ENCODE measurements around the gene USP27X. TPM values are rescaled to one million over a fixed set of nuclear protein-coding genes. Genes with fewer than 3 reads are reported as not detected.

Gene USP27X
- total RNA-seq, 6 experiments from 2014 or later = 1.9 to 2.3 (median 2.0) TPM

DNA sequence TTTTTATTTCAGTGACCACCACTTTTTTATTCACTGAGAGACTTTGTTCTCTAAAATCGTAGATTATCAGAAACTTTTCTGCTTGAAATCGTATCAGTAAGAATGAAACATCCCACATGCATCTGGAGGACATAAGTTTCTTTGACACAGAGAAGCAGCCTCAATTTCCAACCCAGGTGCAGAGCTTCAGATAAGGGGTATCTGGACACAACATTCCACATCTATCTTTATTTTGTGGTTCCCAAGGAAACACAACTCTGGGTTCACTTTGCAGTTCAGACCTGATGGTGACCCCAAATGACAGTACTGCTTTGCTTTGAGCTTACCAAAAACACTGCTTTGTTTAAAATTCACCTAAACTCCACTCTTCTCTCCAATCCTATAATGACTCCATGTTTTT, 41.8 kb downstream of the USP27X start:
- Mint-ChIP-seq H3K4me3 (no peak overlapping the region), H3K9me3 (no peaks in the 10 kb centered on the region), H3K27ac (no peak overlapping the region), H3K27me3 (ENCODE audit: insufficient read depth) (no peaks in the 10 kb centered on the region; the same call in 1 of the 2 replicates), H3K4me1 (ENCODE audit: low read depth) (peaks cover 6% of the 10 kb centered on the region), H3K36me3 (ENCODE audit: low read depth) (no peaks in the 10 kb centered on the region)
- no peak for DNase-seq
- TF ChIP-seq, protein P1, sequence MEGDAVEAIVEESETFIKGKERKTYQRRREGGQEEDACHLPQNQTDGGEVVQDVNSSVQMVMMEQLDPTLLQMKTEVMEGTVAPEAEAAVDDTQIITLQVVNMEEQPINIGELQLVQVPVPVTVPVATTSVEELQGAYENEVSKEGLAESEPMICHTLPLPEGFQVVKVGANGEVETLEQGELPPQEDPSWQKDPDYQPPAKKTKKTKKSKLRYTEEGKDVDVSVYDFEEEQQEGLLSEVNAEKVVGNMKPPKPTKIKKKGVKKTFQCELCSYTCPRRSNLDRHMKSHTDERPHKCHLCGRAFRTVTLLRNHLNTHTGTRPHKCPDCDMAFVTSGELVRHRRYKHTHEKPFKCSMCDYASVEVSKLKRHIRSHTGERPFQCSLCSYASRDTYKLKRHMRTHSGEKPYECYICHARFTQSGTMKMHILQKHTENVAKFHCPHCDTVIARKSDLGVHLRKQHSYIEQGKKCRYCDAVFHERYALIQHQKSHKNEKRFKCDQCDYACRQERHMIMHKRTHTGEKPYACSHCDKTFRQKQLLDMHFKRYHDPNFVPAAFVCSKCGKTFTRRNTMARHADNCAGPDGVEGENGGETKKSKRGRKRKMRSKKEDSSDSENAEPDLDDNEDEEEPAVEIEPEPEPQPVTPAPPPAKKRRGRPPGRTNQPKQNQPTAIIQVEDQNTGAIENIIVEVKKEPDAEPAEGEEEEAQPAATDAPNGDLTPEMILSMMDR (IDR thresholded peaks at IDR 0.05) = no peak

DNA sequence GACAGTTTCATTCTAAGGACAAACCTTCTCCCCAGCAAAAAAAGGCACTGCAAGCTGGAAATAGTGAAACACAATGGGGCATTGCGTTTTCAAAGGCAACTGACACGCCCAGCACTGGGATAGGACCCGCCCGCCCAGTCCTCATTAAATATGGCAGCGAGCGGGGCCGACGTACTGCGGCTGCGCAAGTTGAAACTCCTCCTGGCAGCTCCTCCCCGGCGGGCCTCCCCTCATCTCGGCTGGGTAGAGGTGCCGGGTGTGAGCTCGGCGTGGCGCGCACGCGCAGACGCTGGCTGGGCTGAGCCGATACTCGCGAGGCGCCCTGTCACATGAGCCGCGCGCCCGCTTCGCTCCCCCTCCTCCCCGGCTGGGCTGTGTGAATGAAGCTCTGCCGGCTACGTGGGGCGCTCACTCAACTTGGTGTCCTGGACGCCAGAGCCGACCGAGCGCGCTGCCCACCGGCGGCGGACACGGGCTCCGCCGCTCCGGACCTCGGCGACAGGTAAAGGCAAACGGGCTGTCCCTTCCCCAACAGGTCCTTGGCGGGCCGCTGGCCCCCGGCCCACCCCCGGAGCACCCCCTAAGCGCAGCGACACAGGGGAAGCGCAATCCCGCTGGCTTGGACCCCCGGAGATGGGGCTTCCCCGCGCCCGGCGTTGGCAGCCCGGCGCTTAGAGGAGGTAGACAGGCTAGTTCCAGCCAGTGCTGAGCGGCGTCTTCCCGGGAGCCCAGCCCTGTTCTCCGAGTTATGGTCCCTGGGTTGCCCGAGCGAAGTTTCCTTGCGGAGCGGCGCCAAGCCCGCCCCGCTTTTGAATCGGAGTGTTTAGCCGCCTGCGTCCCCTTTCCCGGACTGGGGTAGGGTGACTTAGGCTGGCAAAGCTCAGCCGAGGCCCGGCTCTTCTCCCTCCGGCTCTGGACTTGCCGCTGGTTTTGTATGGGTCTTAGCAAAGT, 43.3 kb downstream of the USP27X start, which contains the start of gene CLCN5:
TSS of gene CLCN5 (plus strand) at position 306 of the 951 bp plus-strand sequence. CDS start 2,703 bp downstream, outside the sequence.
- H3K27me3 Mint-ChIP-seq (ENCODE audit: insufficient read depth) = no peaks in the 10 kb centered on the region; the same call in 1 of the 2 replicates
- H3K4me3 Mint-ChIP-seq = peak within 1 kb of the TSS; percentile 90
- no peaks in the 10 kb centered on the region for H3K9me3 Mint-ChIP-seq
- H3K4me1 Mint-ChIP-seq (ENCODE audit: low read depth) = peaks cover 6% of the 10 kb centered on the region
- peak; percentile 92 for DNase-seq
- TF ChIP-seq, protein P1 (IDR thresholded peaks at IDR 0.05) = no peak
- H3K27ac Mint-ChIP-seq = peak within 1 kb of the TSS; percentile 72
- no peaks in the 10 kb centered on the region for H3K36me3 Mint-ChIP-seq (ENCODE audit: low read depth)

GRCh38 chrX:49925176-49925575, 45.9 kb downstream of the USP27X start:
- TF ChIP-seq, protein P1 (IDR thresholded peaks at IDR 0.05) = no peak
- Mint-ChIP-seq H3K9me3 (no peaks in the 10 kb centered on the region), H3K36me3 (ENCODE audit: low read depth) (no peaks in the 10 kb centered on the region), H3K4me1 (ENCODE audit: low read depth) (peaks cover 6% of the 10 kb centered on the region), H3K27ac (no peak overlapping the region), H3K27me3 (ENCODE audit: insufficient read depth) (no peaks in the 10 kb centered on the region; the same call in 1 of the 2 replicates), H3K4me3 (no peak overlapping the region)
- DNase-seq = no peak

- Mint-ChIP-seq H3K27ac (no peak overlapping the region), H3K9me3 (no peaks in the 10 kb centered on the region), H3K4me1 (ENCODE audit: low read depth) (no peaks in the 10 kb centered on the region), H3K27me3 (ENCODE audit: insufficient read depth) (no peaks in the 10 kb centered on the region), H3K36me3 (ENCODE audit: low read depth) (no peaks in the 10 kb centered on the region), H3K4me3 (no peak overlapping the region)
- TF ChIP-seq, protein P1 (IDR thresholded peaks at IDR 0.05) = no peak
- DNase-seq = no peak
Observed at GRCh38 chrX:49930039-49930438, 50.8 kb downstream of the USP27X start.

Other genes starting within 250 kb of the USP27X start
- gene PAGE1, start 183.5 kb upstream of the USP27X start, total RNA-seq (2021; fragmentation: NEBNext Ultra II Directional; extraction: Animal tissue kit (Norgen Biotek cat#: 25700)) = under 1 TPM in 1 of 6 experiments, not detected in 5; 0.34 TPM
- gene PAGE4, start 50.2 kb upstream of the USP27X start, total RNA-seq (2021; fragmentation: NEBNext Ultra II Directional; extraction: Animal tissue kit (Norgen Biotek cat#: 25700)) = not detected
- gene CLCN5, start 43.1 kb downstream of the USP27X start, total RNA-seq (2021; fragmentation: NEBNext Ultra II Directional; extraction: Animal tissue kit (Norgen Biotek cat#: 25700)) = 1 to 10 TPM; 1.7 to 4.0 (median 2.4) TPM

All from HFFc6 (cell line).